HG03442 (cell line): ENCODE results near the gene HDDC3.
A peak's percentile ranks its signal among the peaks of the same experiment; 100 is the strongest.
"Not testable (repeated sequence)": the region's sequence is repeated elsewhere in the genome, so short reads cannot be mapped to it uniquely, and the experiment has no call there.

Source experiments
- ATAC-seq: cut with Tn5 transposase; IDR thresholded peaks from one replicate; pipeline ENCODE4 v1.9.1; 2021; ENCODE audit warnings: mild to moderate bottlenecking, moderate library complexity; ENCODE audit not compliant: unreplicated experiment

HDDC3 gene

GRCh38 chr15:90933301-90933700, 952 bp upstream of the HDDC3 start:
- ATAC-seq: no peak

GRCh38 chr15:90932660-90932991, 277 bp upstream of the HDDC3 start:
- no peak for ATAC-seq

- no peak for ATAC-seq
Observed at GRCh38 chr15:90931575-90931827, 848 bp downstream of the HDDC3 start.

- no peak for ATAC-seq
Observed at GRCh38 chr15:90930861-90931574, 1.3 kb downstream of the HDDC3 start.

- ATAC-seq: no peak
Observed at GRCh38 chr15:90929246-90930019, 2.9 kb downstream of the HDDC3 start.

GRCh38 chr15:90928106-90928505, 4.2 kb downstream of the HDDC3 start:
- ATAC-seq: not testable (repeated sequence)

GRCh38 chr15:90926766-90927165, 5.6 kb downstream of the HDDC3 start:
- ATAC-seq: not testable (repeated sequence)

- ATAC-seq: peak; percentile 68
Observed at GRCh38 chr15:90924375-90924774, 8.0 kb downstream of the HDDC3 start.

- ATAC-seq: peak; percentile 86
Observed at GRCh38 chr15:90922712-90923322, 9.5 kb downstream of the HDDC3 start.

GRCh38 chr15:90921887-90922286, 10.5 kb downstream of the HDDC3 start:
- ATAC-seq: no peak

GRCh38 chr15:90918835-90919234, 13.5 kb downstream of the HDDC3 start:
- ATAC-seq: no peak

- ATAC-seq: no peak
Observed at GRCh38 chr15:90918034-90918788, 14.1 kb downstream of the HDDC3 start.

GRCh38 chr15:90917569-90917968, 14.8 kb downstream of the HDDC3 start:
- ATAC-seq: no peak

GRCh38 chr15:90916461-90916860, 15.9 kb downstream of the HDDC3 start:
- ATAC-seq: no peak

- ATAC-seq: no peak
Observed at GRCh38 chr15:90915808-90916440, 16.4 kb downstream of the HDDC3 start.

- no peak for ATAC-seq
Observed at GRCh38 chr15:90915216-90915807, 17.0 kb downstream of the HDDC3 start.

- no peak for ATAC-seq
Observed at GRCh38 chr15:90914305-90915080, 17.9 kb downstream of the HDDC3 start.

GRCh38 chr15:90913398-90913944, 18.9 kb downstream of the HDDC3 start:
- ATAC-seq: no peak

- ATAC-seq: no peak
Observed at GRCh38 chr15:90912770-90913075, 19.6 kb downstream of the HDDC3 start.
